ENCODE results near the gene KSR1.

The KSR1 gene

DNA sequence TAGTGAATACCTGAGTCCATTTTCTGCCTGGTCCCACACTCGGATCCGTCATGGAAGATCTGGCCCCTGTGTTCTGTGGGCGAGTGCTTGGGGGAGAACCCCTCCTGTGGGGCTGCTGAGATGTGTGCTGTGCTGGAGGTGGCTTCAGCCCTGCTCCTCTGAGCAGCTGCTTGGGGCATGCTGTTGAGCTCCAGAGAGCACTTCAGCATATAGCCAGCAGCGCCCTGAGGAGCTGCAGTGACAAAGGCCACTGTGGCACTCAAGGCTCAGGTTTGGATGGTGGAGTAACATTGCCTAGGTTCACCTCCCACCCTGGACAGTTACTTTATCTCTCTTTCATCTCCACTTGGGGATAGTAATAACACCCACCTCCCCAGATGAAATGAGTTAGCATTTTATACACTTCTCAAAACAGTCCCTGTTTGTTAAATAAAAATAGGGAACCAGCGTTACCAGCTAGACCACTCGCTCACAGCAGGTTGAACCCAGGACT, 75.3 kb downstream of the KSR1 start:
- Histone ChIP-seq H3K9ac (ENCODE audit: low read length) (no peak overlapping the region), H3K27ac (ENCODE audit: low read depth, low read length) (no peak overlapping the region), H3K4me3 (ENCODE audit: low read depth, low read length) (no peak overlapping the region), H3K9me3 (ENCODE audit: control insufficient read depth, insufficient read depth, low read depth, low read length) (no peaks in the 10 kb centered on the region), H3K27me3 (ENCODE audit: control insufficient read depth, insufficient read depth, low read length) (no peaks in the 10 kb centered on the region), H3K4me1 (ENCODE audit: control insufficient read depth, insufficient read depth, low read length) (peaks cover 69% of the 10 kb centered on the region), H3K36me3 (ENCODE audit: control insufficient read depth, insufficient read depth, low read length) (no peaks in the 10 kb centered on the region)

DNA sequence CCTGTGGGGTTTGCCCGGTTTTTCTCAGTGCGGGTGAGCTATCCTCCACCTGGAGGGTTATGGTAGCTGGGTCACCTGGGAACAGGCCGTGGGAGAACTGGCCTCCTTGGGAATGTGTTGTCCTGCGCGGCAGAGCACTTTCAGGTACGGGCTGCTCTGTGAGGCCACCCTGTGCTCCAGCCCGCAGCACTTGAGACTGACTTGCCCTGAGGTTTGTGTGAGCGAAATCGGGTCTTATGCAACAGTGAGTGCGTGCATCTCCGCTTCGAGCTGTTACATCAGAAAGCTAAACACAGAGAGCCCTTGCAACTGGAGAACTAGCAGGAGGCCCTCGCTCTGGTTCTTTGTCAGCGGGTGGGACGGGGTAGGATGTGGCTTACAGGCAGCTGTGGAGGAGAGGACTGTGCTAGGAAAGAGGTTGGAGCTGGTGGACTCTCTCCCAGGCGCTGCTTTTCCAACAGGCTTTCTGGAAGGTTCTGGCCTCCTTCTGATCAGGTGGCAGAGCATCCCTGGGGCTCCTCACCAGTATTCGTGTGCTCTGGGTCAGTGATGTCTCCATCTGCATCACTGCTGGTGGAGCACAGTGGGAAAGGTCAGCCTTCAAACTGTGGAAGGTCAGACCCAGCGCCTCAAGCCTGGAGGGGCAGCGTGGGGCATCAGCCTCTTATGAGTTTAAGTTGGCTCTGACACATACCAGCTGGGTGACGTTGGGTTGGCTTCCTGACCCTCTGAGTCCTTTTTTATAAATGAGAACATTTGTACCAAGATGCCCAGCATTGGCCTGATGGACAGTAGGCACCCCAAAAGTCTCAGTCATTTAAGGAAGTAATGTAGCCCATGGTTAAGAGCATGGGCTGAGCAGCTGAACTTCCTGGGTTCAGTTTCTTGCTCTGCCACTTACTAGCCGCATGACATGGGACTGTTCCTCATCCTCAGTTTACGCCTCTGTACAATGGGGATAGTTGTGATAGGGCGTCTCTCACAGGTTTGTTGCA, 76.3 kb downstream of the KSR1 start:
- Histone ChIP-seq H3K4me3 (ENCODE audit: low read depth, low read length) (no peak overlapping the region), H3K9me3 (ENCODE audit: control insufficient read depth, insufficient read depth, low read depth, low read length) (no peaks in the 10 kb centered on the region), H3K9ac (ENCODE audit: low read length) (no peak overlapping the region), H3K27me3 (ENCODE audit: control insufficient read depth, insufficient read depth, low read length) (no peaks in the 10 kb centered on the region), H3K4me1 (ENCODE audit: control insufficient read depth, insufficient read depth, low read length) (peaks cover 63% of the 10 kb centered on the region), H3K27ac (ENCODE audit: low read depth, low read length) (peak overlapping the region; percentile 31; the same call in 1 of the 2 replicates), H3K36me3 (ENCODE audit: control insufficient read depth, insufficient read depth, low read length) (no peaks in the 10 kb centered on the region)

- Histone ChIP-seq H3K9me3 (ENCODE audit: control insufficient read depth, insufficient read depth, low read depth, low read length) (no peaks in the 10 kb centered on the region), H3K4me3 (ENCODE audit: low read depth, low read length) (no peak overlapping the region), H3K27ac (ENCODE audit: low read depth, low read length) (no peak overlapping the region), H3K4me1 (ENCODE audit: control insufficient read depth, insufficient read depth, low read length) (peaks cover 57% of the 10 kb centered on the region), H3K27me3 (ENCODE audit: control insufficient read depth, insufficient read depth, low read length) (no peaks in the 10 kb centered on the region), H3K9ac (ENCODE audit: low read length) (no peak overlapping the region), H3K36me3 (ENCODE audit: control insufficient read depth, insufficient read depth, low read length) (no peaks in the 10 kb centered on the region)
These were observed 77.9 kb downstream of the KSR1 start for GRCh38 chr17:27533874-27534815.

GRCh38 chr17:27535178-27535928, 79.1 kb downstream of the KSR1 start:
- Histone ChIP-seq H3K9me3 (ENCODE audit: control insufficient read depth, insufficient read depth, low read depth, low read length) (no peaks in the 10 kb centered on the region), H3K36me3 (ENCODE audit: control insufficient read depth, insufficient read depth, low read length) (no peaks in the 10 kb centered on the region), H3K9ac (ENCODE audit: low read length) (peak overlapping the region; percentile 27), H3K27ac (ENCODE audit: low read depth, low read length) (peak overlapping the region; percentile 2; the same call in 1 of the 2 replicates), H3K4me3 (ENCODE audit: low read depth, low read length) (no peak overlapping the region), H3K4me1 (ENCODE audit: control insufficient read depth, insufficient read depth, low read length) (peaks cover 55% of the 10 kb centered on the region), H3K27me3 (ENCODE audit: control insufficient read depth, insufficient read depth, low read length) (no peaks in the 10 kb centered on the region)

GRCh38 chr17:27535975-27536374, 79.7 kb downstream of the KSR1 start:
- H3K4me3 ChIP-seq (ENCODE audit: low read depth, low read length) = no peak overlapping the region
- H3K9me3 ChIP-seq (ENCODE audit: control insufficient read depth, insufficient read depth, low read depth, low read length) = no peaks in the 10 kb centered on the region
- no peaks in the 10 kb centered on the region for H3K27me3 ChIP-seq (ENCODE audit: control insufficient read depth, insufficient read depth, low read length)
- no peaks in the 10 kb centered on the region for H3K36me3 ChIP-seq (ENCODE audit: control insufficient read depth, insufficient read depth, low read length)
- H3K4me1 ChIP-seq (ENCODE audit: control insufficient read depth, insufficient read depth, low read length) = peaks cover 55% of the 10 kb centered on the region
- peak overlapping the region; percentile 2; the same call in 1 of the 2 replicates for H3K27ac ChIP-seq (ENCODE audit: low read depth, low read length)
- peak overlapping the region; percentile 27 for H3K9ac ChIP-seq (ENCODE audit: low read length)

DNA sequence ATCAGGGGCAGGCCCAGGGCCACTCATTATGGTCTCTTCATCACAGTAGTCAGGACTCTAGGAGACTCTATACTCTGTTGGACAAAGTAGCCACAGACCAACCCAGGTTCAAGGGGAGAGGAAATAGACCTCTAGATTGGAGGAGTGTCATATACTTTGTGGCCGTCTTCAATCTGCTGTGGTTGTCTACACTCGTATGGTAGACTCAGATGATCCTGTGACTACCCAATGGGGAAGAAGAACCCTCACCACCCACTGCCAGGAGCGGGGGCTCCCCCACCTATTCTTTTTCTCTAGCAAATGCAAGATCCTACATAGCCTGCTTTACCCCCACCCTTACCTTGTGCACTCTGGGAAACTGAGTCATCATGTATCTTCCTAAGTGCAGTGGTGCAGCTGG, 80.5 kb downstream of the KSR1 start:
- Histone ChIP-seq H3K9ac (ENCODE audit: low read length) (no peak overlapping the region), H3K36me3 (ENCODE audit: control insufficient read depth, insufficient read depth, low read length) (no peaks in the 10 kb centered on the region), H3K27ac (ENCODE audit: low read depth, low read length) (no peak overlapping the region), H3K9me3 (ENCODE audit: control insufficient read depth, insufficient read depth, low read depth, low read length) (no peaks in the 10 kb centered on the region), H3K4me3 (ENCODE audit: low read depth, low read length) (no peak overlapping the region), H3K4me1 (ENCODE audit: control insufficient read depth, insufficient read depth, low read length) (peaks cover 47% of the 10 kb centered on the region), H3K27me3 (ENCODE audit: control insufficient read depth, insufficient read depth, low read length) (no peaks in the 10 kb centered on the region)

GRCh38 chr17:27538156-27538955, 82.1 kb downstream of the KSR1 start:
- H3K4me1 ChIP-seq (ENCODE audit: control insufficient read depth, insufficient read depth, low read length) = peaks cover 38% of the 10 kb centered on the region
- no peak overlapping the region for H3K4me3 ChIP-seq (ENCODE audit: low read depth, low read length)
- no peaks in the 10 kb centered on the region for H3K9me3 ChIP-seq (ENCODE audit: control insufficient read depth, insufficient read depth, low read depth, low read length)
- no peak overlapping the region for H3K27ac ChIP-seq (ENCODE audit: low read depth, low read length)
- H3K36me3 ChIP-seq (ENCODE audit: control insufficient read depth, insufficient read depth, low read length) = no peaks in the 10 kb centered on the region
- H3K27me3 ChIP-seq (ENCODE audit: control insufficient read depth, insufficient read depth, low read length) = no peaks in the 10 kb centered on the region
- no peak overlapping the region for H3K9ac ChIP-seq (ENCODE audit: low read length)

- H3K4me3 ChIP-seq (ENCODE audit: low read depth, low read length) = no peak overlapping the region
- no peak overlapping the region for H3K9ac ChIP-seq (ENCODE audit: low read length)
- no peaks in the 10 kb centered on the region for H3K36me3 ChIP-seq (ENCODE audit: control insufficient read depth, insufficient read depth, low read length)
- no peak overlapping the region for H3K27ac ChIP-seq (ENCODE audit: low read depth, low read length)
- peaks cover 33% of the 10 kb centered on the region for H3K4me1 ChIP-seq (ENCODE audit: control insufficient read depth, insufficient read depth, low read length)
- H3K27me3 ChIP-seq (ENCODE audit: control insufficient read depth, insufficient read depth, low read length) = no peaks in the 10 kb centered on the region
- H3K9me3 ChIP-seq (ENCODE audit: control insufficient read depth, insufficient read depth, low read depth, low read length) = no peaks in the 10 kb centered on the region
These were observed 82.9 kb downstream of the KSR1 start for GRCh38 chr17:27539152-27539551.

DNA sequence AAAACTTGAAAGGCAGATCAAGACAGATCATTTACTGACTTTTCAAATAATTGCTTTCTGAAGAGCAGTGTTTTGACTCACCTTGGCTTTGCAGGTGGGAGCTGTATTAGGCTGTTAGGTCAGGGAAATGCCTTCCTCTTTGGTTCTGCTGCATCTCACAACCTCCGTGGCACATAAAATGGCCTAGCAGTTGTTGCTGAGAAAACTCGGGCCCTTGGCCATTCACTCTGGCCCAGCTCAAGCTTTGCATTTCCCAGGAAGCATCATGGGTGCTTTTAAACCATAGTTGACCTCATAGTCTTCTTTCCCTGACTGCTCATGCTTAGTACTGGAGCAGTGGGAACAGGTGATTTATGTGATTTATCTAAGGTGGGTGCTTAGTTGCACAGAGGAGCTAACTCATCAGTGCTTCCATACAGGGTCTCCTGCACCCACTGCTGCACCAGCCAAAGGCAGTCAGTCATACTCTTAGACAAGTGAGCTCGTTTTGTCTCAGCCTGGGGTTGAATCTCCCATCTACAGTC, 83.6 kb downstream of the KSR1 start:
- Histone ChIP-seq H3K9ac (ENCODE audit: low read length) (no peak overlapping the region), H3K36me3 (ENCODE audit: control insufficient read depth, insufficient read depth, low read length) (no peaks in the 10 kb centered on the region), H3K27me3 (ENCODE audit: control insufficient read depth, insufficient read depth, low read length) (no peaks in the 10 kb centered on the region), H3K4me1 (ENCODE audit: control insufficient read depth, insufficient read depth, low read length) (peaks cover 26% of the 10 kb centered on the region; the same call in 1 of the 2 replicates), H3K4me3 (ENCODE audit: low read depth, low read length) (no peak overlapping the region), H3K9me3 (ENCODE audit: control insufficient read depth, insufficient read depth, low read depth, low read length) (no peaks in the 10 kb centered on the region), H3K27ac (ENCODE audit: low read depth, low read length) (no peak overlapping the region)

Data from HUES6 (cell line).